Bronchial epithelial cell (primary cell): ENCODE results near the gene AUTS2. TPM values are rescaled to one million over a fixed set of nuclear protein-coding genes. Genes with fewer than 3 reads are reported as not detected.

Experiments
- DNase-seq: peaks from one replicate; pipeline ENCODE4 v3.0.0-alpha.2; 2010; ENCODE audit warnings: low read depth
- FAIRE-seq: peaks from 2 replicates; lab custom pipeline; 2011; peaks lifted over from hg19 to GRCh38; lab: Jason Lieb, UNC
- H3K27me3 ChIP-seq: 2 replicates; pipeline ENCODE4 v1.5.1; 2011; ENCODE audit warnings: low read length; ENCODE audit not compliant: control insufficient read depth, insufficient read depth
- H3K36me3 ChIP-seq: 2 replicates; pipeline ENCODE4 v1.5.1; 2011; ENCODE audit warnings: low read length; ENCODE audit not compliant: control insufficient read depth, insufficient read depth
- H3K4me3 ChIP-seq: 2 replicates; pipeline ENCODE4 v1.5.1; 2011; ENCODE audit warnings: mild to moderate bottlenecking, low read depth, low read length, control low read depth
- total RNA-seq: library from RNA; depleted of rRNA; stranded (reverse); fragments of >200 nt; gene quantifications from 2 replicates; pipeline ENCODE4 v1.2.1, GENCODE V29; 2014
- TF ChIP-seq, protein P1 (sequence below): IDR thresholded peaks from 2 replicates; pipeline ENCODE4 v1.5.1; 2011; ENCODE audit warnings: mild to moderate bottlenecking, moderate library complexity, low read length, control low read depth, inconsistent platforms; ENCODE audit not compliant: insufficient read depth, severe bottlenecking

The AUTS2 gene
- total RNA-seq, 1 donor from 2014 or later: 9.5 TPM

DNA sequence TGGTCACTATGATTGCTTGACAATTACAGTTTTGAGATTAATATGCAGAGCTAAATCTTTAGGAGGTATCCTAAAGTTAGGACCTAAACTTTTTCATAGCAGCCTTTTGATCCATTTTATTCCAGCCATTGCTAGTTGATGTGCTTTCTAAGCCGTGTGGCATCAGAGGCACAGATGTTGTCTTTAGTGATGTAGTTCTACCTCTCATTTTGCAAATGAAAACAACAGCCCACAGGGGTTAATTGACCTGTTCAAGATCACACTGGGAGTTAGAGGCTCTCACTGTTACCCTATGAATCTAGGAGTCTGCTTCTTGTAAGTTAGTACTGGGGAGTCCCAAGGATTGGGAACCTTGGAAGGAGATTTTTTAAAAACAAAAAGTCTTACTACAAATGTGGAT lies 10.6 kb downstream of the AUTS2 start:
- H3K27me3 ChIP-seq: no peaks in the 10 kb centered on the region
- no peak for DNase-seq
- no peaks in the 10 kb centered on the region for H3K36me3 ChIP-seq
- H3K4me3 ChIP-seq: no peak overlapping the region
- TF ChIP-seq, protein P1, sequence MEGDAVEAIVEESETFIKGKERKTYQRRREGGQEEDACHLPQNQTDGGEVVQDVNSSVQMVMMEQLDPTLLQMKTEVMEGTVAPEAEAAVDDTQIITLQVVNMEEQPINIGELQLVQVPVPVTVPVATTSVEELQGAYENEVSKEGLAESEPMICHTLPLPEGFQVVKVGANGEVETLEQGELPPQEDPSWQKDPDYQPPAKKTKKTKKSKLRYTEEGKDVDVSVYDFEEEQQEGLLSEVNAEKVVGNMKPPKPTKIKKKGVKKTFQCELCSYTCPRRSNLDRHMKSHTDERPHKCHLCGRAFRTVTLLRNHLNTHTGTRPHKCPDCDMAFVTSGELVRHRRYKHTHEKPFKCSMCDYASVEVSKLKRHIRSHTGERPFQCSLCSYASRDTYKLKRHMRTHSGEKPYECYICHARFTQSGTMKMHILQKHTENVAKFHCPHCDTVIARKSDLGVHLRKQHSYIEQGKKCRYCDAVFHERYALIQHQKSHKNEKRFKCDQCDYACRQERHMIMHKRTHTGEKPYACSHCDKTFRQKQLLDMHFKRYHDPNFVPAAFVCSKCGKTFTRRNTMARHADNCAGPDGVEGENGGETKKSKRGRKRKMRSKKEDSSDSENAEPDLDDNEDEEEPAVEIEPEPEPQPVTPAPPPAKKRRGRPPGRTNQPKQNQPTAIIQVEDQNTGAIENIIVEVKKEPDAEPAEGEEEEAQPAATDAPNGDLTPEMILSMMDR: no peak
- FAIRE-seq: no peak

DNA sequence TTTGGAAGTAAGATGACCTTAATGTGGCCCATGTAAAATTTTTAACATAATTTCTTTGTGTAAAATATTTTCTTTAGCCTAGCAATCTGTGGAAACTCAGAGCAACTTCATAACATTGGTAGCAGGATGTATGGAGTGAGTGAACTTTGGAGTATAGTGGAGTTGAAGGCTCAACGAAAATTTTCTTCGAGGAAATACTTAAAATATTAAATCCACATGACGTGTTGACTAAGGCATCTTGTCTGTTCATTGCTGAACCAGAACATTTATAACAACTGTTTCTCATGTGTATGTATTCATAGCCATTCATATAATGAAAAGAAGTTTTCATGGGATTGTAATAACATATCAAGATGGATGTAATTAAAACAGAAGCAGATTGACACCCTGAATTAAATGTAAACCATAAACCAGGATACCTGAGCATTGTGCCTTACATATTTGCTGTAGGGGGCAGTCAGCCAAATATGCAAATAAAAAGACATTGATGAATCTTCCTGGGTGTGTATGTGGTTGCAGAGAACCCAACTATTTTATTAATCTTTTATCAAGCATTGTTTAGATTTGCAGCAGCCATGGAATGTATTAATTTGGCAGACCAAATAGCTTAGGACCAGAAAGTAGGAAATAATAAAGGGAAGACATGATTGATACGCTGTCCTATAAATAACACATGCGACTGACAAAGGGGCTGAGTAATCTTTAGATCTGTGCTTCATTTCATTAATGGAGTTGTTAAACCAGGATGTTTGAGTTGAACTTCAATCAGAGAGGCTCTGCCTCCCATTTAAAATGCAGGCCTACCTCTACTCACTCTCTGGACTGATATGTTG lies 11.5 kb downstream of the AUTS2 start:
- FAIRE-seq (no peak), DNase-seq (no peak)
- TF ChIP-seq, protein P1: no peak
- Histone ChIP-seq H3K4me3 (no peak overlapping the region), H3K27me3 (no peaks in the 10 kb centered on the region), H3K36me3 (no peaks in the 10 kb centered on the region)

DNA sequence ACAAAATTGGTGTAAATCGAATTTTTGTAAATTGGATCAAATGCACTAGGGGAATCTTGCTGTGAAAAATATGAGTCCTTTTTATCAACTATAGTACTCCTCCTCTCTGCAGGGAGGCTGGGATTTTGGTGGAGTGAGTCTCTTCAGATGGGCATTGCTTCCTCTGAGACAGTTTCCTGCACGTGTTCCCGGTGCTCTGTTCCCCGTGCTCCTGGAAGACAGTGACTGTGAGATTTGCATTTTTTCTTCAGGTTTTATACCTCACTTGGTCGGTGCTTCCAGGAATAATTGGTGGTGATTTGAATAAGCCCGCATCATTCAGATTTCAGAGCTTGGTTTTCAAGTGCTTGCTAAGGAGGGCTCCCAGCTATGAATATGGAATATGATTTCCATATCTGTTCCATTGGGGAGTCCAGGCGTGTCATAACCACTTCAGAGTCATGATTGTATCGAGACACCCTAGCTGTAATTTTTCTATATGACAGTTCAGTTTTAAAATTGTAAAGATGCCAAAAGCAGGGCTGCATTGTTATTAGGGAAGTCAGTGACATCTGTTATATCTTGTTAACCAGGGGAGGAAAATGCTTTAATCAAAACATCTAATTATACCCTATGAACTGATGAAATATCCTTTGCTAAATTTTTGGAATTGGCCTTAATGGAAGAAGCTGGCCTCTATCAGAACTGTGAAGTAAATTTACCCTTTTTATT lies 12.3 kb downstream of the AUTS2 start:
- DNase-seq: no peak
- Histone ChIP-seq H3K36me3 (no peaks in the 10 kb centered on the region), H3K4me3 (no peak overlapping the region), H3K27me3 (no peaks in the 10 kb centered on the region)
- TF ChIP-seq, protein P1: no peak
- no peak for FAIRE-seq

DNA sequence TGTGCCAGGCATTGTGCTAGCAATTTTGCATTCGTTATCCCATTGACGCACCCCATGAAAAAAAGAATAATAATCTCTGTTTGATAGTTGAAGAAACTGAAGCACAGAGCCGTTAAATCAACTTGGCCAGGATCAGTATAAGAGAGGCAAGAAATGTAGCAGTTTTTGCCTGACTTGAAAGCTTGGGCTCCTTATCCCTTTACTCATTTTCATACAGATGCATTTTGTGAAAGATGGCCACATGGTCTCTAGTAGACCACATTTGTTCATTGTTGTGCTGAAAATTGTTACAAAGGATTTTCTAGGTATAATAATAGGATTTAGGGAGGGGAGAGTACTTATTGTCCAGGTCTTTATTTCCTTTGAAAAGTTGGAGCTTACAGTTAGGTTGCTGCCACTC lies 14.7 kb downstream of the AUTS2 start:
- Histone ChIP-seq H3K27me3 (no peaks in the 10 kb centered on the region), H3K4me3 (no peak overlapping the region), H3K36me3 (no peaks in the 10 kb centered on the region)
- DNase-seq: no peak
- TF ChIP-seq, protein P1: no peak
- no peak for FAIRE-seq

DNA sequence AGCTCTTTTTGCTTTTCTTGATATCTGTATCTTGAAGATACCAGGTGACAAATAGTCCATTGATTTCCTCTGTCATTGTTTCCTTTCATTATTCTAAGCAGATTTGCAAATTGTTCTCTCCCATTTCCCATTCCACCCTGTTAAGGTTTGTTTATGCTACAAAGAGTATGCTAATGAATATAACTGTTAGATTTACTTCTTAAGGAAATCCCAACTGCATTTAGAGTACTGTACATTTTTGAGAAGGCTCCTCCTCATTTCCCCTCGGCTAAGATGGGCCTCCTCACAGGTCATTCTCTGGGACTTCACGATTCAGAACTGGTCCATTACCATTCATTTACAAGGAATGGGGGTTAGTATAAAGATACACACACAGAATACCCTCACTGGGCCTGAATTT lies 15.6 kb downstream of the AUTS2 start:
- Histone ChIP-seq H3K27me3 (no peaks in the 10 kb centered on the region), H3K36me3 (no peaks in the 10 kb centered on the region), H3K4me3 (no peak overlapping the region)
- DNase-seq: no peak
- TF ChIP-seq, protein P1: no peak
- FAIRE-seq: no peak
